Panc1 (cell line): ENCODE measurements around the gene DNMT3A. TPM values are rescaled to one million over a fixed set of nuclear protein-coding genes. Genes with fewer than 3 reads are reported as not detected.

Source experiments
- ATAC-seq: fragments of 200-7000 bp; cut with Tn5 transposase; 2 replicates; pipeline ENCODE4 v1.9.1; 2020; ENCODE audit warnings: mild to moderate bottlenecking, moderate library complexity
- BruUV-seq: library from RNA; stranded (reverse); fragments of 400-500 nt; replicated peaks from 2 replicates; lab custom pipeline; 2021; lab: Mats Ljungman, UMichigan
- CTCF ChIA-PET: fragments of 300-600 bp; sonication (Branson Sonifier 250); formaldehyde crosslinking; loops from one replicate; lab custom pipeline; 2022; ENCODE audit warnings: antibody characterized with exemption; lab: Charles Lee
- POLR2A ChIA-PET: fragments of 300-600 bp; sonication (Branson Sonifier 250); formaldehyde crosslinking; loops from one replicate; lab custom pipeline; 2022; ENCODE audit warnings: antibody characterized with exemption; lab: Charles Lee
- DNase-seq: peaks from one replicate; pipeline ENCODE4 v3.0.0-alpha.2; 2010; ENCODE audit warnings: low read depth, low spot score
- H3K27ac ChIP-seq: 2 replicates; pipeline ENCODE4 v1.5.1; 2011; ENCODE audit warnings: mild to moderate bottlenecking, low read length, inconsistent platforms
- H3K27me3 ChIP-seq: fragments of 200-500 bp; sonication (Bioruptor generic); 2 replicates; pipeline ENCODE4 v1.6.0; 2014; ENCODE audit warnings: low read length, inconsistent platforms; ENCODE audit not compliant: control insufficient read depth, insufficient read depth
- H3K36me3 ChIP-seq: fragments of 200-500 bp; sonication (Bioruptor generic); 2 replicates; pipeline ENCODE4 v1.5.1; 2014; ENCODE audit warnings: inconsistent platforms, mild to moderate bottlenecking, low read length, moderate library complexity; ENCODE audit not compliant: control insufficient read depth, insufficient read depth
- H3K4me1 ChIP-seq: 2 replicates; pipeline ENCODE4 v1.5.1; 2011; ENCODE audit warnings: inconsistent platforms, mild to moderate bottlenecking, low read length, moderate library complexity; ENCODE audit not compliant: control insufficient read depth, insufficient read depth
- H3K4me3 ChIP-seq, 2 experiments: 2 replicates each; pipeline ENCODE4 v1.5.1; 2011 to 2012; ENCODE audit warnings: low read depth in 2 of 2, low read length in 2 of 2, mild to moderate bottlenecking in 2 of 2, inconsistent platforms in 1 of 2, moderate library complexity in 1 of 2
- H3K9me3 ChIP-seq: fragments of 200-500 bp; sonication (Bioruptor generic); 2 replicates; pipeline ENCODE4 v1.5.1; 2014; ENCODE audit warnings: low read depth, mild to moderate bottlenecking, inconsistent platforms, low read length, moderate library complexity; ENCODE audit not compliant: control insufficient read depth, insufficient read depth
- CTCF ChIP-seq: fragments of 450-650 bp; IDR thresholded peaks from 2 replicates; pipeline ENCODE4 v1.5.1; 2017; ENCODE audit warnings: mild to moderate bottlenecking
- POLR2AphosphoS5 ChIP-seq: IDR thresholded peaks from 2 replicates; pipeline ENCODE4 v1.6.1; 2012; ENCODE audit warnings: mild to moderate bottlenecking, low read depth, low read length, moderate library complexity
- REST ChIP-seq, 2 experiments: IDR thresholded peaks; 2 replicates each; pipeline ENCODE4 v1.6.1; 2011 to 2012; ENCODE audit warnings: low read depth in 2 of 2, control low read depth in 1 of 2, low read length in 1 of 2, mild to moderate bottlenecking in 1 of 2, moderate library complexity in 1 of 2; ENCODE audit not compliant: insufficient read depth in 1 of 2
- SIN3A ChIP-seq: IDR thresholded peaks from 2 replicates; pipeline ENCODE4 v1.6.1; 2012; ENCODE audit warnings: low read depth, mild to moderate bottlenecking, low read length, moderate library complexity, borderline replicate concordance; ENCODE audit not compliant: insufficient read depth
- TCF7L2 ChIP-seq: IDR thresholded peaks from 2 replicates; pipeline ENCODE4 v1.6.1; 2011; ENCODE audit warnings: mild to moderate bottlenecking, low read depth, low read length, inconsistent platforms
- in situ Hi-C: cut with HindIII; loops from 2 replicates; pipeline ENCODE4 v1.10.0; 2016; ENCODE audit warnings: low sequenced_read_pairs, low pct_unique_long_range_greater_than_20kb
- intact Hi-C: fragments of 100-400 bp; cut with micrococcal nuclease; formaldehyde crosslinking; loops from one replicate; pipeline ENCODE4 v1.10.0; 2022; ENCODE audit not compliant: unreplicated experiment
- total RNA-seq: library from RNA; stranded (reverse); gene quantifications from one replicate; pipeline ENCODE4 v1.2.1, GENCODE V29; 2021; ENCODE audit not compliant: unreplicated experiment

Gene DNMT3A
- total RNA-seq, 1 experiment from 2014 or later: 29.3 TPM

- BruUV-seq: no TSS peak
- TF ChIP-seq POLR2AphosphoS5 (no peak), CTCF (no peak), REST (IDR thresholded peaks at IDR 0.05; ENCODE audit: insufficient read depth in 1 of 2, low read depth in 2 of 2, low read length in 1 of 2) (no peak), SIN3A (no peak), TCF7L2 (no peak)
- Histone ChIP-seq H3K36me3 (no peaks in the 10 kb centered on the region), H3K4me3 (no peak overlapping the region), H3K9me3 (no peaks in the 10 kb centered on the region), H3K27ac (no peak overlapping the region), H3K4me1 (peaks cover 7% of the 10 kb centered on the region), H3K27me3 (no peaks in the 10 kb centered on the region)
- intact Hi-C loops (no loop called here), in situ Hi-C loops (no loop called here)
- ChIA-PET POLR2A (no interaction called here), CTCF (no interaction called here)
- no peak for ATAC-seq
- no peak for DNase-seq
Observed at GRCh38 chr2:25254961-25255360, 86.8 kb downstream of the DNMT3A start.

- H3K27me3 ChIP-seq: no peaks in the 10 kb centered on the region
- intact Hi-C loops: no loop called here
- ATAC-seq (no peak), DNase-seq (no peak)
- TF ChIP-seq POLR2AphosphoS5: no peak
- TF ChIP-seq SIN3A: no peak
- TF ChIP-seq CTCF: no peak
- no peak for TF ChIP-seq REST (IDR thresholded peaks at IDR 0.05; ENCODE audit: insufficient read depth in 1 of 2, low read depth in 2 of 2, low read length in 1 of 2)
- no peak for TF ChIP-seq TCF7L2
- peaks cover 7% of the 10 kb centered on the region for H3K4me1 ChIP-seq
- POLR2A ChIA-PET: interaction anchor here (0.6 kb wide), 1 partner anchor 56 kb away, joined by 5 read pairs; no protein-coding TSS in a partner anchor
- H3K27ac ChIP-seq: no peak overlapping the region
- H3K36me3 ChIP-seq: no peaks in the 10 kb centered on the region
- BruUV-seq: no TSS peak
- CTCF ChIA-PET: interaction anchor here (0.6 kb wide), 1 partner anchor 278 kb away, joined by 4 read pairs; no protein-coding TSS in a partner anchor
- H3K4me3 ChIP-seq: no peak overlapping the region
- H3K9me3 ChIP-seq: no peaks in the 10 kb centered on the region
- in situ Hi-C loops: no loop called here
Observed at GRCh38 chr2:25253153-25253626, 88.5 kb downstream of the DNMT3A start.
